ENCODE measurements around the gene LCT.

DNA sequence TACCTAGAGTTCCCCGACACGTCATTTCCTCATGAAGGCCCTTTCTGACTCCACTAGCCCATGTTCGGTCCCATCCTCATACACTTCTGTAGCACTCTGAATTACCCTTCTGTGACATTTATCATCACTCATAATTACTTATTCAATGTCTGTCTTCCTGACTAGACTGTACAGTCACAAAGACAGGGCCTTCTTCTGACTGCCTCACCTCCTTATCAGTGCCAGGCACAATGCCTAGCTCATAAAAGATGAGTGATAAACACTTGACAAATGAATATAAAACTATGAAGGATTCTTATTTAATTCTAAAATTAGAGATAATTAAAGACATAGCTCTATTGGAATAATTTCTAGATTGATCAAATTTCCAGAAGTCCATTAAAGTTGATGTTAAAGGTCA is 96.8 kb downstream of the LCT start:
- TF ChIP-seq CTCF (IDR thresholded peaks at IDR 0.05; ENCODE audit: insufficient read depth, low read length, poor library complexity, severe bottlenecking) (no peak), EZH2phosphoT487 (conservative IDR thresholded peaks at IDR 0.05; ENCODE audit: low read length) (no peak)

All from SU-DHL-6 (cell line).